ENCODE measurements around the gene ZNF662.

The ZNF662 gene

DNA sequence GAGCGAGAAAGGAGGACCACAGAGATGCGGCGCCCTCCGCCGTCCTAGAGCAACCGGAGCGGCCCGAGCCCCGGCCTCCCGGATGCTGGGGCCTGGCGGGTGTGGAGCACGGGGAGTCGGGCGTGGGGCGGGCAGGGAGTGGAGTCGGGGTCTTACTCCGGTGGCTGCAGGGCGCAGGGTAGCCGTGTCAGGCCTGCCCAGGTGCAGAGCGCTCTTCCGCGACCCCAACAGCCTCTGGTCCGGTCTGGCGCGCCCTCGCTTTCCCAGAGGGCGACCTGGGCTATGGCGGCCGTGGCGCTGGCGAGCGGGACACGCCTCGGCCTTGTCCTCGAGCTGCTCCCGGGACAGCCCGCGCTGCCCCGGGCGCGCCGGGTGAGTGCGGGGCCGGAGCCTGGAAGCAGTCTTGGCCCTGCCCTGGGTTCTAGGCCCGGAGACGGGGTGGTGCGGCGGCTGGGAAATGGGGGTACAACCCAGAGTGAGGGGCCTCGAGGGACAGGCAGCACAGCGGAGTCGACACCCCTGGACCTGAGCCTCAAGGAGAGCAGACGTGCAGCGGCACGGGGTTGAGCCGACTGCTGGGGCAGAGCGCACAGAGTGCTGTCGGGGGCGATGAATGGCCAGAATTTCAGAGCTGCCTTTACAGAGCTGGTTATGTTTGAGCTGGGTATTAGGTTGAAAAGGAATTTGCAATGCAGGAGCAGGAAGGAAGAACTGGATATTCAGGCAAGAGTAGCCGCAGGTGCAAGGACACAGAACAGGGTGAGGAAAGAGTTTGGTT is at the start of gene ZNF662:
Gene ZNF662 (plus strand): TSS at position 73 of the 778 bp plus-strand sequence. CDS start 1,973 bp downstream, outside the sequence.
- DNase-seq (ENCODE audit: low read depth), result no peak
- no peak within 1 kb of the TSS for H3K4me3 ChIP-seq (ENCODE audit: low read depth, low read length)
- TF ChIP-seq, protein P1, sequence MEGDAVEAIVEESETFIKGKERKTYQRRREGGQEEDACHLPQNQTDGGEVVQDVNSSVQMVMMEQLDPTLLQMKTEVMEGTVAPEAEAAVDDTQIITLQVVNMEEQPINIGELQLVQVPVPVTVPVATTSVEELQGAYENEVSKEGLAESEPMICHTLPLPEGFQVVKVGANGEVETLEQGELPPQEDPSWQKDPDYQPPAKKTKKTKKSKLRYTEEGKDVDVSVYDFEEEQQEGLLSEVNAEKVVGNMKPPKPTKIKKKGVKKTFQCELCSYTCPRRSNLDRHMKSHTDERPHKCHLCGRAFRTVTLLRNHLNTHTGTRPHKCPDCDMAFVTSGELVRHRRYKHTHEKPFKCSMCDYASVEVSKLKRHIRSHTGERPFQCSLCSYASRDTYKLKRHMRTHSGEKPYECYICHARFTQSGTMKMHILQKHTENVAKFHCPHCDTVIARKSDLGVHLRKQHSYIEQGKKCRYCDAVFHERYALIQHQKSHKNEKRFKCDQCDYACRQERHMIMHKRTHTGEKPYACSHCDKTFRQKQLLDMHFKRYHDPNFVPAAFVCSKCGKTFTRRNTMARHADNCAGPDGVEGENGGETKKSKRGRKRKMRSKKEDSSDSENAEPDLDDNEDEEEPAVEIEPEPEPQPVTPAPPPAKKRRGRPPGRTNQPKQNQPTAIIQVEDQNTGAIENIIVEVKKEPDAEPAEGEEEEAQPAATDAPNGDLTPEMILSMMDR (IDR thresholded peaks at IDR 0.05; ENCODE audit: control insufficient read depth, extremely low read depth, insufficient read depth), result no peak

DNA sequence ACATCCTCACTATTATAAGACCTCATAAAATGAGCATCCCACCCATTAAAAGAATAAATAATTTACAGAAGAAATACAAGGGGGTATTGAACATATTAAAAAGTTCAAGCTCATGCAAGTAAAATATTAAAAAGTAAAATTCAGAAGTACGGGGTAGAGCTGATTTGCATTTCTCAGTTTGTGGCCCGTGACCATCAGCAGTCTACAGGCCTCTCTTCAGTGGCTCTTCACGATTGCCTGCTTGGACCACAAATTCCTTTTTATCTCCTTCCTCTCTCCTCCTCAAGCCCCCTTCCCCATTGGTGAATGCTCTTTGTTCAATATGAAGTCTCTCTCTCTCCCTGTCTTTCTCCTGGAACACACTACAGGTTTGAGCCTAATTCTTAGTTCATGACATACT is 49.4 kb upstream of the ZNF662 start:
- DNase-seq (ENCODE audit: low read depth), result no peak
- TF ChIP-seq, protein P1 (IDR thresholded peaks at IDR 0.05; ENCODE audit: control insufficient read depth, extremely low read depth, insufficient read depth), result no peak
- no peak overlapping the region for H3K4me3 ChIP-seq (ENCODE audit: low read depth, low read length)

DNA sequence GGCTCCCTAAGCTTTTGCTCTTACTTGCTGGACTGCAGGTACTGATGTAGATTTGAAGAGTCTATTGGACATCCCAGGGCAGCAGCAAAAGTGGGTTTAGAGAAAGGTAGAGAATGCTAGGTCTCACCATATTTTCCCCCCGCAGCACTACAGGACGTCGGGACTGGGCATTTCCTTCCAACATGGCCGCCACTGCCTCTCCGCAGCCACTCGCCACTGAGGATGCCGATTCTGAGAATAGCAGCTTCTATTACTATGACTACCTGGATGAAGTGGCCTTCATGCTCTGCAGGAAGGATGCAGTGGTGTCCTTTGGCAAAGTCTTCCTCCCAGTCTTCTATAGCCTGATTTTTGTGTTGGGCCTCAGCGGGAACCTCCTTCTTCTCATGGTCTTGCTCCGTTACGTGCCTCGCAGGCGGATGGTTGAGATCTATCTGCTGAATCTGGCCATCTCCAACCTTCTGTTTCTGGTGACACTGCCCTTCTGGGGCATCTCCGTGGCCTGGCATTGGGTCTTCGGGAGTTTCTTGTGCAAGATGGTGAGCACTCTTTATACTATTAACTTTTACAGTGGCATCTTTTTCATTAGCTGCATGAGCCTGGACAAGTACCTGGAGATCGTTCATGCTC is 41.5 kb upstream of the ZNF662 start:
- TF ChIP-seq, protein P1 (IDR thresholded peaks at IDR 0.05; ENCODE audit: control insufficient read depth, extremely low read depth, insufficient read depth), result no peak
- no peak for DNase-seq (ENCODE audit: low read depth)
- no peak overlapping the region for H3K4me3 ChIP-seq (ENCODE audit: low read depth, low read length)

DNA sequence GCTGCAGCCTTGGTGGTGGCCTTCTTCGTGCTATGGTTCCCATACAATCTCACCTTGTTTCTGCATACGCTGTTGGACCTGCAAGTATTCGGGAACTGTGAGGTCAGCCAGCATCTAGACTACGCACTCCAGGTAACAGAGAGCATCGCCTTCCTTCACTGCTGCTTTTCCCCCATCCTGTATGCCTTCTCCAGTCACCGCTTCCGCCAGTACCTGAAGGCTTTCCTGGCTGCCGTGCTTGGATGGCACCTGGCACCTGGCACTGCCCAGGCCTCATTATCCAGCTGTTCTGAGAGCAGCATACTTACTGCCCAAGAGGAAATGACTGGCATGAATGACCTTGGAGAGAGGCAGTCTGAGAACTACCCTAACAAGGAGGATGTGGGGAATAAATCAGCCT is 40.7 kb upstream of the ZNF662 start:
- no peak overlapping the region for H3K4me3 ChIP-seq (ENCODE audit: low read depth, low read length)
- DNase-seq (ENCODE audit: low read depth), result no peak
- TF ChIP-seq, protein P1 (IDR thresholded peaks at IDR 0.05; ENCODE audit: control insufficient read depth, extremely low read depth, insufficient read depth), result no peak

DNA sequence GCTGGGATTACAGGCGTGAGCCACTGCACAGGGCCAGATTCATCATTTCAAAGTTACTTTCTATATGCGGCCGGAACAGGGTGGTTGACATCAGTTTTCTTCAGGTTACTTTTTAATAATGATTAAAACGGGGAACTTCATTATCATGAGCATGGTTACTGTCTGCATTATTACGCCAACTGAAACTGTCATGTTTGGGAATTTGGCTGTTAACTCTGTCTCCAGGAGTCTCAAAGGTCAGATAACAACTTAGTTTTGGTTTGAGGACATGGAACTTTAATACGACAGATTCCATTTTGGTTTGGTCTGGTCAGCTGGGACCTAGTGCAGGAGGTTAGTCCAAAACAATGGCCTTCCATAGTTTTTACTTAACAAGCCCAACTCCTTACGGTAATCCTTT is 38.8 kb upstream of the ZNF662 start:
- DNase-seq (ENCODE audit: low read depth), result no peak
- TF ChIP-seq, protein P1 (IDR thresholded peaks at IDR 0.05; ENCODE audit: control insufficient read depth, extremely low read depth, insufficient read depth), result no peak
- H3K4me3 ChIP-seq (ENCODE audit: low read depth, low read length), result no peak overlapping the region

DNA sequence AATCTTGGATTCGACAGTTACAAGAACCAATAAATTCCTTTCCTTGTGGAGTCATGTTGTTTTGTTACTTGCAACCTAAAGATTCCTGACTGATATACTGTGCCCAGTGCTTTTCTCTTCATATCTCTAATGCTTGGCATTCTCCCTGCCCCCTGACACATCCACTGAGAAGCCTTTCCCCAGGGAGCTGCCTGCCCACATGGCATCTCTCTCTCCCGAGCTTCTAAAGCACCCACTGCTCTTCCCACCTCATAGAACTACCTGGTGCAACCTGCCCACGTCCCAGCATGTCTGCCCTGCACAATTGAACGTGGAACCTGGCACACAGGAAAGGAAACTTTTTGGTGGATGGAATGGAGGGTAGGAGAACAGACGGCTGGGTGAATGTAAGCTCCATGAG is 37.1 kb upstream of the ZNF662 start:
- H3K4me3 ChIP-seq (ENCODE audit: low read depth, low read length), result no peak overlapping the region
- TF ChIP-seq, protein P1 (IDR thresholded peaks at IDR 0.05; ENCODE audit: control insufficient read depth, extremely low read depth, insufficient read depth), result no peak
- DNase-seq (ENCODE audit: low read depth), result no peak
